Neutrophil (primary cell): ENCODE data around the gene TCFL5.

Experiments
- H3K27ac ChIP-seq: fragments of 200-600 bp; sonication (generic); 2 replicates; pipeline ENCODE4 v1.5.1; 2016; ENCODE audit warnings: mild to moderate bottlenecking, moderate library complexity
- H3K27me3 ChIP-seq: fragments of 200-600 bp; sonication (generic); 2 replicates; pipeline ENCODE4 v1.6.0; 2016; ENCODE audit warnings: mild to moderate bottlenecking
- H3K36me3 ChIP-seq: fragments of 200-600 bp; sonication (generic); 2 replicates; pipeline ENCODE4 v1.5.1; 2017
- H3K4me1 ChIP-seq, 2 experiments: fragments of 200-600 bp in 1 of 2; sonication (generic) in 1 of 2; 1 replicate in 1 of 2; 2 replicates in 1 of 2; pipeline versions ENCODE4 v1.5.1 to v1.6.1; 2013 to 2016; ENCODE audit warnings: low read depth in 1 of 2, low read length in 1 of 2, mild to moderate bottlenecking in 1 of 2, moderate library complexity in 1 of 2; ENCODE audit not compliant: control insufficient read depth in 1 of 2, insufficient read depth in 1 of 2
- H3K4me3 ChIP-seq, 2 experiments: fragments of 200-600 bp in 1 of 2; sonication (generic) in 1 of 2; 1 replicate in 1 of 2; 2 replicates in 1 of 2; pipeline ENCODE4 v1.5.1; 2013 to 2016; ENCODE audit warnings: low read depth in 1 of 2, low read length in 1 of 2, mild to moderate bottlenecking in 1 of 2, moderate library complexity in 1 of 2
- H3K9me3 ChIP-seq: fragments of 200-600 bp; sonication (generic); 2 replicates; pipeline ENCODE4 v1.5.1; 2016
- CTCF ChIP-seq: fragments of 200-600 bp; sonication (generic); IDR thresholded peaks from 2 replicates; pipeline ENCODE4 v1.5.1; 2016; ENCODE audit warnings: antibody characterized with exemption

Gene TCFL5

GRCh38 chr20:62812181-62812906 lies 49.3 kb downstream of the TCFL5 start:
- Histone ChIP-seq H3K4me3 (no peak overlapping the region), H3K36me3 (peaks cover 69% of the 10 kb centered on the region), H3K9me3 (no peaks in the 10 kb centered on the region), H3K27ac (no peak overlapping the region), H3K27me3 (peaks cover 35% of the 10 kb centered on the region), H3K4me1 (peaks cover 7 to 29% of the 10 kb centered on the region in 2 experiments)
- TF ChIP-seq CTCF: no peak

GRCh38 chr20:62811720-62812119 lies 49.9 kb downstream of the TCFL5 start:
- Histone ChIP-seq H3K9me3 (no peaks in the 10 kb centered on the region), H3K27me3 (peaks cover 29% of the 10 kb centered on the region), H3K4me3 (no peak overlapping the region), H3K27ac (no peak overlapping the region), H3K36me3 (peaks cover 75% of the 10 kb centered on the region), H3K4me1 (peaks cover 14 to 30% of the 10 kb centered on the region in 2 experiments)
- no peak for TF ChIP-seq CTCF

GRCh38 chr20:62811320-62811719 lies 50.3 kb downstream of the TCFL5 start:
- H3K4me3 ChIP-seq: no peak overlapping the region
- H3K27ac ChIP-seq: no peak overlapping the region
- H3K36me3 ChIP-seq: peaks cover 79% of the 10 kb centered on the region
- no peak for TF ChIP-seq CTCF
- no peaks in the 10 kb centered on the region for H3K9me3 ChIP-seq
- peaks cover 25% of the 10 kb centered on the region for H3K27me3 ChIP-seq
- peaks cover 18 to 30% of the 10 kb centered on the region in 2 experiments for H3K4me1 ChIP-seq

- Histone ChIP-seq H3K27me3 (peaks cover 9% of the 10 kb centered on the region), H3K9me3 (no peaks in the 10 kb centered on the region), H3K36me3 (peaks cover 81% of the 10 kb centered on the region), H3K4me1 (peaks cover 28 to 32% of the 10 kb centered on the region in 2 experiments), H3K27ac (no peak overlapping the region), H3K4me3 (no peak overlapping the region)
- no peak for TF ChIP-seq CTCF
Observed at GRCh38 chr20:62809530-62810428, 51.8 kb downstream of the TCFL5 start.

GRCh38 chr20:62808211-62808865 lies 53.3 kb downstream of the TCFL5 start:
- H3K27ac ChIP-seq: peak overlapping the region; percentile 94
- TF ChIP-seq CTCF: peak; percentile 97
- H3K27me3 ChIP-seq: no peaks in the 10 kb centered on the region

More at GRCh38 chr20:62808211-62808865, 53.3 kb downstream of the TCFL5 start:
- Histone ChIP-seq H3K36me3 (peaks cover 72% of the 10 kb centered on the region), H3K4me3 (peak overlapping the region in 1 of 2 experiments; percentile 7), H3K9me3 (no peaks in the 10 kb centered on the region), H3K4me1 (peaks cover 38 to 44% of the 10 kb centered on the region in 2 experiments)
